ENCODE data around the gene RNF113B. TPM values are rescaled to one million over a fixed set of nuclear protein-coding genes. Genes with fewer than 3 reads are reported as not detected.

The RNF113B gene
- total RNA-seq, 1 donor from 2014 or later = not detected

DNA sequence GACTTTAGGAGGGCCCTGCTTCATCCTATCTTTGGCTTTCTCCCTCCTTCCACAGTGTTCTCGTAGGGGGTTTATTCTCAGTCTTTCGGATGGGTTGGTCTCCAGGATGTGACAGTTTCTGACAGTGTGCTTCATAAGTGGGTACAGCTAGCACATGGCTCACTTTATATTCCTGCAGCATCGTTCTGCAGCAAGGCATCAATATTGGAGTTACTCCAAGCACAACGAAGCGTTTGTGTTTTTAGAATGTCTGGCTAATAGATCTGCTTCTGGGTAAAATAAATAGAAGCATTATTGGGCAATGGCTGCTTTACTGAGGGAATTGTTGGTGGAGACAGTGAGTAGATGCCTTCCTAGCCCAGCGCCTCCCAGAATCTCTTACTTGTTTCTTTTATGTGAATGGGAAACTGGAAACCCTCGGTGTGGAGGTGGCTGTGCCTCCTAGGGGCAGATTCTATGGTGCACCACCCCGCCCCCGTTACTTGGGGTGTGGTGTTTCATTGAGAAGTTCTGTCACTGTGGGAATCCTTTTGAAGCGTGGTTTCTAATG lies 32.2 kb downstream of the RNF113B start:
- Histone ChIP-seq H3K27me3 (ENCODE audit: low read depth) (no peaks in the 10 kb centered on the region), H3K4me1 (peaks cover 30% of the 10 kb centered on the region), H3K27ac (replicated peaks) (no peak overlapping the region), H3K36me3 (no peaks in the 10 kb centered on the region), H3K9me3 (replicated peaks) (no peaks in the 10 kb centered on the region), H3K4me3 (peak overlapping the region; percentile 83)
- TF ChIP-seq, protein P1, sequence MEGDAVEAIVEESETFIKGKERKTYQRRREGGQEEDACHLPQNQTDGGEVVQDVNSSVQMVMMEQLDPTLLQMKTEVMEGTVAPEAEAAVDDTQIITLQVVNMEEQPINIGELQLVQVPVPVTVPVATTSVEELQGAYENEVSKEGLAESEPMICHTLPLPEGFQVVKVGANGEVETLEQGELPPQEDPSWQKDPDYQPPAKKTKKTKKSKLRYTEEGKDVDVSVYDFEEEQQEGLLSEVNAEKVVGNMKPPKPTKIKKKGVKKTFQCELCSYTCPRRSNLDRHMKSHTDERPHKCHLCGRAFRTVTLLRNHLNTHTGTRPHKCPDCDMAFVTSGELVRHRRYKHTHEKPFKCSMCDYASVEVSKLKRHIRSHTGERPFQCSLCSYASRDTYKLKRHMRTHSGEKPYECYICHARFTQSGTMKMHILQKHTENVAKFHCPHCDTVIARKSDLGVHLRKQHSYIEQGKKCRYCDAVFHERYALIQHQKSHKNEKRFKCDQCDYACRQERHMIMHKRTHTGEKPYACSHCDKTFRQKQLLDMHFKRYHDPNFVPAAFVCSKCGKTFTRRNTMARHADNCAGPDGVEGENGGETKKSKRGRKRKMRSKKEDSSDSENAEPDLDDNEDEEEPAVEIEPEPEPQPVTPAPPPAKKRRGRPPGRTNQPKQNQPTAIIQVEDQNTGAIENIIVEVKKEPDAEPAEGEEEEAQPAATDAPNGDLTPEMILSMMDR (IDR thresholded peaks at IDR 0.05; ENCODE audit: borderline replicate concordance) = no peak
- intact Hi-C loops (cut with micrococcal nuclease) = no loop called here
- no peak for DNase-seq

DNA sequence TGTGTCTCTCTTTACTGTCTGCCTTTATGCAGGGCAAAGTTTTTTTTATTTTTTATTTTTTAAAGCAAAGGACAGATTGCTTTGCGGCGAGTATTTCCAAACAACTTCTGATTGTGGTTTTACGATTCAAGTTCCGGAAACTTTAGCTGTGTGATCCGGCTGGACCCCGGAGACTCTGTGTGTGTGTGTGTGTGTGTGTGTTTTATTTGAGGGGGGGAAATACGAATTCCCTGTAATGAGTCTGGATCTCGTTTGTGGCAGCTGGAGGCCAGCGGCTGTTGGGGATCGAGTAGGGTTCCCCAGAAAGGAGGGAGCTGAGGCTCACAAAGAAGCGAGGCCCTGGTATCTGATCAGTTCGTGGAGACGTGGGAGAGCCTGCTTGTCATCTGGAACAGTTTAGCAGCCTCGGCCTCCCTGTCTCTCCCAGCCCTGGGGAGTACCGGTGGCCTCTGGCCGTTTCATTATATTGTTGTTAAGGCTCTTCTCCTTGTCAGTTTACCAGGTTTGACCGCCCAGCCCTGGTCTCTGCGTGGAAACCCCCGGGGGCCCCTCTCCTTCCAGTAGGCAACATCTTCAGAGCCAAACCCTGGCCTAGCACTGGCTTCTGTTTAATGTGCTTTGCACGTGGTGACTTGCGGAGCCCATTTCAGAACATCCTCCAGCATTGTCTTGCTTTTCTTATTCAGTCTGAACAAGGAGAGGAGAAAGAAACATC lies 32.9 kb downstream of the RNF113B start:
- intact Hi-C loops (cut with micrococcal nuclease) = no loop called here
- H3K27ac ChIP-seq (replicated peaks) = peak overlapping the region; percentile 82
- H3K4me3 ChIP-seq = peak overlapping the region; percentile 83
- no peaks in the 10 kb centered on the region for H3K36me3 ChIP-seq
- peak; percentile 13 for DNase-seq
- H3K27me3 ChIP-seq (ENCODE audit: low read depth) = no peaks in the 10 kb centered on the region
- peaks cover 30% of the 10 kb centered on the region for H3K4me1 ChIP-seq
- H3K9me3 ChIP-seq (replicated peaks) = no peaks in the 10 kb centered on the region
- TF ChIP-seq, protein P1 (IDR thresholded peaks at IDR 0.05; ENCODE audit: borderline replicate concordance) = no peak

DNA sequence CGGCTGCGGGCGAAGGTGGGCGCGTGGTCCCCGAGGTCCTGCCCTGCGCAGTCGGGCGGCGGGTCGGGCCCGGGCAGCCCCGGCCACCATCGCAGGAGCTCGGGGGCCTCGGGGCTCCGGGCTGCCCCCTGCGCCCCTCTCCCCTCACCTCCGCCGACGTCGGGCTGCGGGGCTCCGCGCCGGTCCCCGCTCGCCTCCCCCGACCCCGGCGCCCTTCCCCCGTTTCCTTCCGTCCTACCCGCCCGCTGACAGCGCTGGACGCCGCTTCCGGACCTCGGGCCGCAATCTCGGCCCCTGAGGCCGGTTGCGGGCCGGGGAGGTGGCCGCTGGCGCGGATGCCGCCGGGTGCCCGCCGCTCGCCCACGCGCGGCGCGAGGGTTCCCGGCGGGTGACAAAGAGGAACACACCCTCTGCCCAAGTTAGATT lies 33.5 kb downstream of the RNF113B start:
- Histone ChIP-seq H3K4me1 (peaks cover 30% of the 10 kb centered on the region), H3K9me3 (replicated peaks) (no peaks in the 10 kb centered on the region), H3K27ac (replicated peaks) (peak overlapping the region; percentile 82), H3K27me3 (ENCODE audit: low read depth) (no peaks in the 10 kb centered on the region), H3K4me3 (peak overlapping the region; percentile 83), H3K36me3 (no peaks in the 10 kb centered on the region)
- TF ChIP-seq, protein P1 (IDR thresholded peaks at IDR 0.05; ENCODE audit: borderline replicate concordance) = no peak
- DNase-seq = peak; percentile 20
- intact Hi-C loops (cut with micrococcal nuclease) = no loop called here

DNA sequence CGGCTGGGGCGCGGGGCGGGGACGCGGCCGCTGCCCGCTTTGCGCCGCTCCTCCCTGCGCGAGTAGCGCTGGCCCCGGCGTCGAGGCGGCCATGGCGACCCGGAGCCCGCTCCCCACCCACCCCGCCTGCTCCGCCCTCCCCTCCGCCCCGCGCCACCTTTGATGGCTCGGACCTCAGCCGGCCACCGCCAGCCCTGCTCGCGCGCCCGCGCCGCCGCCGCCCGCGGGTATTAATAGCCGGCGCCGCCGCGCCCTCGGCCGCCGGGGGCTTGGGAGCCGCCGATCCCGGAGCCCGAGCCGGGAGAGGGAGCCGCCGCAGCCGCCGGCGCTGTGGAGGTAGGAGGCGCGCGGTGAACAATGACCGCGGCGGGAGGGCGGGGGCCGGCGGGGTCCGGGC lies 33.9 kb downstream of the RNF113B start:
- Histone ChIP-seq H3K4me3 (peak overlapping the region; percentile 83), H3K36me3 (no peaks in the 10 kb centered on the region), H3K4me1 (peaks cover 30% of the 10 kb centered on the region), H3K27ac (replicated peaks) (peak overlapping the region; percentile 82), H3K9me3 (replicated peaks) (no peaks in the 10 kb centered on the region), H3K27me3 (ENCODE audit: low read depth) (no peaks in the 10 kb centered on the region)
- intact Hi-C loops (cut with micrococcal nuclease) = no loop called here
- TF ChIP-seq, protein P1 (IDR thresholded peaks at IDR 0.05; ENCODE audit: borderline replicate concordance) = no peak
- DNase-seq = peak; percentile 58

DNA sequence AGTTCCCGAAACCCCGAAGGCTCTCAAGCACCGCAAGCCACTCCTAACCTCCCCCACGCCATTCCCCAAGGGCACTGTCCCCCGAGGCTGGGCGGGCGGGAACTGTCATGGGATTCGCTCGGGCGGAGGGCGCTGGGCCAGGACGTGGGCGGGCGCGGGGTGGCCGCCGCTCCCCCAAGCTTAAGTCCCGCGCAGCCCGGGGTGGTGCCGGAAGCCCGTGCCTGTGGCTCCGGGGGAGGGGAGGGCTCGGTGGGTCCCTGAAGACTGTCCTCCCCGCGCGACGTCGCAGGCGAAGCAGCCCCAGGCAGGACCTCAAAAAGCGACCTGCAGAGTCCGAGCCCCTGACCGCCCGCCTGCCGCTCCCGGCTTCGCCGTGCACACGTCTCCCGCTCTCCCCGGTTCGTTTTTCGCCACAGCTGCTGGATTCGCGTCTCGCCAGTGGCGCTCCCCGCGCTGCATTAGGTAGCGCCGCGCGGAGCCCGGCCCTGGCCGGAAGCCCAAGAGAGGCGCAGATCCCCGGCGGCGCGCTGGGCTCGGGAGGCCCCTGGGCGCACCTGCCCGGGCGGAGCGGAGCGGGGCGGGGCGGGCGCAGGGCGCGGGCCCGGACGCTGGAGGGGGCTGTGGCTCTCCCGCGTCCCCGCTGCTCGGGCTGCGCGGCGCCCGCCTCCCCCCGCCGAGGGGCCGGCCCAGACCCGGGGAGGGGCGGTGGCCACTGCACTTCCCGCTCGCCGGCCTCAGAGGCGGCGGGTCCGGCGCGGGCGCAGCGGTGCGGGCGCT lies 34.5 kb downstream of the RNF113B start, which contains the start of gene FARP1:
FARP1 (plus strand) TSS at position 715 of the 777 bp plus-strand sequence. CDS start 70,149 bp downstream, outside the sequence.
- peak within 1 kb of the TSS; percentile 82 for H3K27ac ChIP-seq (replicated peaks)
- peaks cover 30% of the 10 kb centered on the region for H3K4me1 ChIP-seq
- H3K9me3 ChIP-seq (replicated peaks) = no peaks in the 10 kb centered on the region
- DNase-seq = peak; percentile 79
- intact Hi-C loops (cut with micrococcal nuclease) = no loop called here
- TF ChIP-seq, protein P1 (IDR thresholded peaks at IDR 0.05; ENCODE audit: borderline replicate concordance) = peak; percentile 63
- H3K27me3 ChIP-seq (ENCODE audit: low read depth) = no peaks in the 10 kb centered on the region
- peak within 1 kb of the TSS; percentile 83 for H3K4me3 ChIP-seq
- H3K36me3 ChIP-seq = no peaks in the 10 kb centered on the region

Measured in left ventricle myocardium inferior (tissue), 1 donor.